Lower lobe of right lung (tissue), 2 donors: ENCODE results near the gene SLC49A4. TPM values are rescaled to one million over a fixed set of nuclear protein-coding genes. Genes with fewer than 3 reads are reported as not detected.

ENCODE experiments used
- ATAC-seq, 2 donors: fragments of 200-7000 bp; cut with Tn5 transposase; one replicate each; pipeline ENCODE4 v1.9.1; 2020 to 2022; ENCODE audit warnings: mild to moderate bottlenecking in 2 of 2, moderate library complexity in 2 of 2
- DNase-seq: peaks from one replicate; pipeline ENCODE4 v3.0.0-alpha.2; 2020
- H3K27ac ChIP-seq: fragments of 200-600 bp; one replicate; pipeline ENCODE4 v1.8.0; 2022
- H3K27me3 ChIP-seq: fragments of 200-600 bp; one replicate; pipeline ENCODE4 v1.8.0; 2022; ENCODE audit warnings: low read depth
- H3K36me3 ChIP-seq: fragments of 200-600 bp; one replicate; pipeline ENCODE4 v1.8.0; 2022; ENCODE audit warnings: mild to moderate bottlenecking
- H3K4me1 ChIP-seq: fragments of 200-600 bp; one replicate; pipeline ENCODE4 v1.8.0; 2022
- H3K4me3 ChIP-seq: fragments of 200-600 bp; one replicate; pipeline ENCODE4 v1.8.0; 2022; ENCODE audit warnings: mild to moderate bottlenecking
- H3K9me3 ChIP-seq: fragments of 200-600 bp; one replicate; pipeline ENCODE4 v1.8.0; 2022
- CTCF ChIP-seq: fragments of 200-600 bp; IDR thresholded peaks from one replicate; pipeline ENCODE4 v1.8.0; 2022; ENCODE audit warnings: antibody characterized with exemption, mild to moderate bottlenecking
- intact Hi-C: fragments of 100-400 bp; cut with DNase I; formaldehyde crosslinking; loops from one replicate; pipeline ENCODE4 v1.11.0; 2022
- total RNA-seq: library from RNA; stranded (reverse); fragmentation: NEBNext Ultra II Directional; extraction: Animal tissue kit (Norgen Biotek cat#: 25700); gene quantifications from one replicate; pipeline ENCODE4 v1.2.1, GENCODE V29; 2021
- donor health status: DM: no; HTN: yes; CAD: no; lungs with severe emphysema.

The SLC49A4 gene
- total RNA-seq, 1 donor from 2014 or later = 14.9 TPM

GRCh38 chr3:122787872-122788271, 7.0 kb upstream of the SLC49A4 start:
- ATAC-seq (no peak), DNase-seq (no peak)
- H3K27me3 ChIP-seq = no peaks in the 10 kb centered on the region
- no peak overlapping the region for H3K27ac ChIP-seq
- intact Hi-C loops = no loop called here
- peaks cover 17% of the 10 kb centered on the region for H3K4me1 ChIP-seq
- no peak overlapping the region for H3K4me3 ChIP-seq
- peaks cover 11% of the 10 kb centered on the region for H3K36me3 ChIP-seq
- no peak for TF ChIP-seq CTCF
- H3K9me3 ChIP-seq = no peaks in the 10 kb centered on the region

- ATAC-seq (no peak), DNase-seq (no peak)
- H3K4me3 ChIP-seq = no peak overlapping the region
- no peak overlapping the region for H3K27ac ChIP-seq
- TF ChIP-seq CTCF = no peak
- intact Hi-C loops = no loop called here
- H3K36me3 ChIP-seq = peaks cover 11% of the 10 kb centered on the region
- H3K4me1 ChIP-seq = peaks cover 25% of the 10 kb centered on the region
- no peaks in the 10 kb centered on the region for H3K9me3 ChIP-seq
- H3K27me3 ChIP-seq = no peaks in the 10 kb centered on the region
Measured at GRCh38 chr3:122789585-122790273, 5.1 kb upstream of the SLC49A4 start.

- peaks cover 48% of the 10 kb centered on the region for H3K4me1 ChIP-seq
- intact Hi-C loops = no loop called here
Measured at GRCh38 chr3:122793568-122794416, 1.1 kb upstream of the SLC49A4 start, which contains the start of gene HSPBAP1. Gene HSPBAP1, minus strand, starts transcription at chr3:122793831. Its CDS starts 151 bp downstream, at chr3:122793680.

GRCh38 chr3:122794483-122794778, 438 bp upstream of the SLC49A4 start:
- intact Hi-C loops = no loop called here
- H3K4me3 ChIP-seq = peak overlapping the region; percentile 82
- DNase-seq (no peak), ATAC-seq (no peak)
- no peaks in the 10 kb centered on the region for H3K9me3 ChIP-seq
- peaks cover 48% of the 10 kb centered on the region for H3K4me1 ChIP-seq
- no peak for TF ChIP-seq CTCF
- H3K36me3 ChIP-seq = peaks cover 5% of the 10 kb centered on the region
- peak overlapping the region; percentile 95 for H3K27ac ChIP-seq
- no peaks in the 10 kb centered on the region for H3K27me3 ChIP-seq

More at GRCh38 chr3:122793568-122794416, 1.1 kb upstream of the SLC49A4 start, which contains the start of gene HSPBAP1:
- no peaks in the 10 kb centered on the region for H3K27me3 ChIP-seq
- TF ChIP-seq CTCF = no peak
- peaks cover 5% of the 10 kb centered on the region for H3K36me3 ChIP-seq
- peak within 1 kb of the TSS; percentile 95 for H3K27ac ChIP-seq
- DNase-seq (peak; percentile 97), ATAC-seq (peak; percentile 85)
- peak within 1 kb of the TSS; percentile 82 for H3K4me3 ChIP-seq
- H3K9me3 ChIP-seq = no peaks in the 10 kb centered on the region

- Histone ChIP-seq H3K9me3 (no peaks in the 10 kb centered on the region), H3K27ac (peak overlapping the region; percentile 95), H3K4me1 (peaks cover 48% of the 10 kb centered on the region), H3K27me3 (no peaks in the 10 kb centered on the region), H3K4me3 (peak overlapping the region; percentile 82), H3K36me3 (peaks cover 5% of the 10 kb centered on the region)
- no peak for TF ChIP-seq CTCF
- no peak for DNase-seq
- no peak for ATAC-seq
- intact Hi-C loops = no loop called here
Measured at GRCh38 chr3:122795674-122796195, 866 bp downstream of the SLC49A4 start.
